Esophagus (tissue), 2 donors: ENCODE measurements around the gene ITPR3. TPM values are rescaled to one million over a fixed set of nuclear protein-coding genes. Genes with fewer than 3 reads are reported as not detected.

Experiments
- H3K27ac ChIP-seq, 2 donors: one replicate each; pipeline ENCODE4 v1.5.1; 2013; ENCODE audit warnings: low read depth in 2 of 2, mild to moderate bottlenecking in 2 of 2, inconsistent platforms in 1 of 2, low read length in 1 of 2, moderate library complexity in 1 of 2
- H3K27me3 ChIP-seq, 2 donors: one replicate each; pipeline ENCODE4 v1.6.1; 2013; ENCODE audit warnings: low read length in 2 of 2, control low read depth in 1 of 2, mild to moderate bottlenecking in 1 of 2; ENCODE audit not compliant: insufficient read depth in 2 of 2, control insufficient read depth in 1 of 2
- H3K36me3 ChIP-seq, 2 donors: one replicate each; pipeline ENCODE4 v1.6.1; 2013; ENCODE audit warnings: low read length in 1 of 2; ENCODE audit not compliant: control insufficient read depth in 2 of 2, insufficient read depth in 2 of 2
- H3K4me1 ChIP-seq, 2 donors: one replicate each; pipeline ENCODE4 v1.6.1; 2013; ENCODE audit warnings: low read length in 1 of 2; ENCODE audit not compliant: control insufficient read depth in 2 of 2, insufficient read depth in 2 of 2
- H3K4me3 ChIP-seq, 2 donors: one replicate each; pipeline ENCODE4 v1.5.1; 2013; ENCODE audit warnings: low read length in 2 of 2, mild to moderate bottlenecking in 2 of 2, low read depth in 1 of 2, moderate library complexity in 1 of 2
- H3K9me3 ChIP-seq, 2 donors: one replicate each; pipeline ENCODE4 v1.6.1; 2013; ENCODE audit warnings: mild to moderate bottlenecking in 2 of 2, low read depth in 1 of 2, low read length in 1 of 2, moderate library complexity in 1 of 2; ENCODE audit not compliant: control insufficient read depth in 2 of 2, insufficient read depth in 1 of 2
- WGBS, 2 donors: extraction: QIAGEN DNeasy Blood & Tissue Kit; methylation state at CpG; one replicate each; pipeline ENCODE4 v1.1.7; 2013; 5-methylcytosine and 5-hydroxymethylcytosine counted together
- polyA plus RNA-seq, 2 donors: library from polyadenylated mRNA; stranded (reverse); fragments of 200-250 nt; gene quantifications; one replicate each; pipeline ENCODE4 v1.2.3, GENCODE V29; 2013
- donor health status: healthy with polysubstance abuse.
- donor health status: Bipolar disorder and iron deficiency.

Gene ITPR3
- polyA plus RNA-seq, 2 donors: 11.9 to 15.0 TPM

DNA sequence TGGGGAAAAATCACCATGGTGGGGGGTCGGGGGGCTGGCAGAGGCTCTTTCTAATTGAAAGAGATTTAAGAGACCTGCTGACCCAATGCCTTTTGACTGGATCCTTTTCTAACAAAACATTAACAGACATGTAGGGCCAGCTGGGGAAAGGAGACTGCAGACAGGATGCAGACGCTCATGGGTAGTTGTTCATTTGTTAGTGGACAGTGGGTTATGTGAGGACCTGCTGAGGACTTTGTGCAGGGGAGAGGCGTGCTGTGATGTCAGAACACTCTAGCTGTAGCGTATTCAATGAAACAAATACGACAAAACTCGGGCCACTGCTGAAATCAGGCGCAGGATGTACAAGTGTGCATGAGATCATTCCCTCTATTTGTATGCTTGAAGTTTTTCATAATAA is 124.4 kb downstream of the ITPR3 start:
- Histone ChIP-seq H3K27ac (peak overlapping the region; percentile 43 to 62), H3K4me3 (no peak overlapping the region), H3K4me1 (peaks cover 0 to 8% of the 10 kb centered on the region in 2 donors), H3K36me3 (no peaks in the 10 kb centered on the region), H3K27me3 (no peaks in the 10 kb centered on the region), H3K9me3 (no peaks in the 10 kb centered on the region)
- 76 to 81% methylated on average over 7 of the region's 7 CpGs for whole genome bisulfite sequencing, 2 donors

Other genes starting within 250 kb of the ITPR3 start
- 10 to 100 TPM; 12.5 to 15.0 TPM for gene KIFC1, start 229.5 kb upstream of the ITPR3 start, polyA plus RNA-seq
- 10 to 100 TPM; 27.3 to 46.0 TPM for gene PHF1, start 210.3 kb upstream of the ITPR3 start, polyA plus RNA-seq
- 100 to 1,000 TPM in 1 of 2 donors, 10 to 100 TPM in 1; 80.2 to 119 TPM for gene CUTA, start 203.2 kb upstream of the ITPR3 start, polyA plus RNA-seq
- gene SYNGAP1, start 201.3 kb upstream of the ITPR3 start, polyA plus RNA-seq: 10 to 100 TPM in 1 of 2 donors, 1 to 10 TPM in 1; 4.1 to 18.2 TPM
- gene ZBTB9, start 166.7 kb upstream of the ITPR3 start, polyA plus RNA-seq: 1 to 10 TPM; 3.6 to 3.9 TPM
- 10 to 100 TPM; 20.4 to 22.6 TPM for gene BAK1, start 41.0 kb upstream of the ITPR3 start, polyA plus RNA-seq
- 10 to 100 TPM; 56.1 to 93.7 TPM for gene UQCC2, start 90.4 kb downstream of the ITPR3 start, polyA plus RNA-seq
- under 1 TPM; 0.65 to 0.96 TPM for gene IP6K3, start 125.6 kb downstream of the ITPR3 start, polyA plus RNA-seq
- gene LEMD2, start 167.8 kb downstream of the ITPR3 start, polyA plus RNA-seq: 10 to 100 TPM; 39.8 to 43.2 TPM
- not detected for gene MLN, start 182.7 kb downstream of the ITPR3 start, polyA plus RNA-seq